Endothelial cell of umbilical vein (primary cell): ENCODE data around the gene IPO13. TPM values are rescaled to one million over a fixed set of nuclear protein-coding genes. Genes with fewer than 3 reads are reported as not detected.

Experiments used
- BruUV-seq: library from RNA; stranded (reverse); fragments of 400-500 nt; replicated peaks from 2 replicates; lab custom pipeline; 2021; lab: Mats Ljungman, UMichigan
- CTCF ChIA-PET: fragments of 300-600, 350-600 bp; sonication (Branson Sonifier 250); formaldehyde crosslinking; loops from one replicate; lab custom pipeline; 2021; ENCODE audit warnings: antibody characterized with exemption, inconsistent platforms; lab: Charles Lee
- POLR2A ChIA-PET: fragments of 300-600, 350-600 bp; sonication (Branson Sonifier 250); formaldehyde crosslinking; loops from one replicate; lab custom pipeline; 2021; ENCODE audit warnings: antibody characterized with exemption, inconsistent platforms; lab: Charles Lee
- DNase-seq: peaks from one replicate; pipeline ENCODE4 v3.0.0-alpha.2; 2011; ENCODE audit warnings: low read depth, low spot score
- FAIRE-seq: peaks from 2 replicates; lab custom pipeline; 2011; peaks lifted over from hg19 to GRCh38; lab: Jason Lieb, UNC
- H2AFZ ChIP-seq: 2 replicates; pipeline ENCODE4 v1.6.0; 2012; ENCODE audit warnings: low read depth, low read length, control low read depth, inconsistent platforms
- H3K27ac ChIP-seq: 2 replicates; pipeline ENCODE4 v1.5.1; 2011; ENCODE audit warnings: low read depth, mild to moderate bottlenecking, control low read depth, low read length, moderate library complexity; ENCODE audit not compliant: insufficient read depth
- H3K27me3 ChIP-seq, 2 experiments: 2 replicates each; pipeline versions ENCODE4 v1.6.0 to v1.6.1; 2011; ENCODE audit warnings: low read length in 2 of 2, mixed read lengths in 1 of 2; ENCODE audit not compliant: control insufficient read depth in 2 of 2, insufficient read depth in 2 of 2
- H3K36me3 ChIP-seq, 2 experiments: 2 replicates in 1 of 2; 3 replicates in 1 of 2; pipeline ENCODE4 v1.5.1; 2011; ENCODE audit warnings: low read length in 2 of 2, mild to moderate bottlenecking in 1 of 2, moderate library complexity in 1 of 2; ENCODE audit not compliant: control insufficient read depth in 2 of 2, insufficient read depth in 2 of 2; ENCODE audit errors: extremely low read depth in 1 of 2
- H3K4me1 ChIP-seq: 3 replicates; pipeline ENCODE4 v1.5.1; 2011; ENCODE audit warnings: mild to moderate bottlenecking, low read length; ENCODE audit not compliant: control insufficient read depth, insufficient read depth; ENCODE audit errors: extremely low read depth
- H3K4me2 ChIP-seq: 2 replicates; pipeline ENCODE4 v1.6.1; 2011; ENCODE audit warnings: low read length, control low read depth, mixed read lengths; ENCODE audit not compliant: insufficient read depth
- H3K4me3 ChIP-seq, 3 experiments: fragments of 200-600 bp in 1 of 3; sonication (generic), shearing (Covaris generic) in 1 of 3; replicated peaks in 1 of 3; 2 replicates each; pipeline ENCODE4 v1.5.1; 2011 to 2016; ENCODE audit warnings: control low read depth in 3 of 3, low read length in 3 of 3, mild to moderate bottlenecking in 2 of 3, inconsistent platforms in 1 of 3, low read depth in 1 of 3, moderate library complexity in 1 of 3; ENCODE audit not compliant: insufficient read depth in 1 of 3
- H3K79me2 ChIP-seq: 2 replicates; pipeline ENCODE4 v1.6.0; 2012; ENCODE audit warnings: low read length, inconsistent platforms; ENCODE audit not compliant: control insufficient read depth, insufficient read depth
- H3K9ac ChIP-seq: replicated peaks from 2 replicates; pipeline ENCODE3; 2011; ENCODE audit warnings: low read length, control low read depth; ENCODE audit not compliant: insufficient read depth; ENCODE audit errors: extremely low read depth
- H3K9me1 ChIP-seq: replicated peaks from 3 replicates; pipeline ENCODE4 v1.6.0; 2011; ENCODE audit warnings: mild to moderate bottlenecking, low read length; ENCODE audit not compliant: control insufficient read depth, insufficient read depth; ENCODE audit errors: extremely low read depth
- H3K9me3 ChIP-seq: replicated peaks from 2 replicates; pipeline ENCODE4 v1.5.1; 2012; ENCODE audit warnings: low read length, inconsistent platforms; ENCODE audit not compliant: control insufficient read depth, insufficient read depth
- H4K20me1 ChIP-seq: replicated peaks from 2 replicates; pipeline ENCODE3; 2011; ENCODE audit warnings: mild to moderate bottlenecking, low read length; ENCODE audit not compliant: control insufficient read depth, insufficient read depth; ENCODE audit errors: extremely low read depth
- EZH2 ChIP-seq: IDR thresholded peaks from 2 replicates; pipeline ENCODE4 v1.6.1; 2012; ENCODE audit warnings: borderline replicate concordance, low read depth, mild to moderate bottlenecking, moderate library complexity, low read length, inconsistent platforms; ENCODE audit not compliant: severe bottlenecking
- FOS ChIP-seq: IDR thresholded peaks from 2 replicates; pipeline ENCODE4 v1.6.1; 2011; ENCODE audit warnings: mild to moderate bottlenecking, low read length, moderate library complexity, borderline replicate concordance; ENCODE audit not compliant: insufficient read depth
- GATA2 ChIP-seq: IDR thresholded peaks from 2 replicates; pipeline ENCODE4 v1.7.0; 2011; ENCODE audit warnings: low read depth, mild to moderate bottlenecking, moderate library complexity, mixed read lengths, low read length; ENCODE audit not compliant: insufficient read length, insufficient read depth
- JUN ChIP-seq: IDR thresholded peaks from 2 replicates; pipeline ENCODE4 v1.6.1; 2011; ENCODE audit warnings: borderline replicate concordance, low read depth; ENCODE audit not compliant: insufficient read length, insufficient read depth
- MYC ChIP-seq: IDR thresholded peaks from one replicate; pipeline ENCODE4 v1.6.1; 2011; ENCODE audit warnings: mild to moderate bottlenecking, low read depth, low read length
- POLR2A ChIP-seq: IDR thresholded peaks from 2 replicates; pipeline ENCODE4 v1.6.1; 2012; ENCODE audit warnings: low read depth, mild to moderate bottlenecking, control low read depth, low read length
- POLR2AphosphoS5 ChIP-seq: IDR thresholded peaks from 2 replicates; pipeline ENCODE4 v1.6.1; 2012; ENCODE audit warnings: low read depth, mild to moderate bottlenecking, control low read depth, low read length, moderate library complexity; ENCODE audit not compliant: insufficient read depth
- dilution Hi-C: fragments of 300-500 bp; cut with MboI; formaldehyde crosslinking; loops from one replicate; pipeline ENCODE4 v1.15.0; 2019; ENCODE audit warnings: low sequenced_read_pairs; ENCODE audit not compliant: extremely low pct_ligation_motif_present
- intact Hi-C: fragments of 100-400 bp; cut with micrococcal nuclease; formaldehyde crosslinking; loops from one replicate; pipeline ENCODE4 v1.10.0; 2022
- polyA plus RNA-seq, 4 experiments: library from polyadenylated mRNA; depleted of rRNA in 3 of 4; stranded (reverse) in 3 of 4; unstranded in 1 of 4; fragments of >200 nt; gene quantifications; 2 replicates each; pipeline versions ENCODE4 v1.2.1 to v1.2.3, GENCODE V29; 2011 to 2012; ENCODE audit warnings: missing spikeins in 1 of 4
- total RNA-seq: library from RNA; stranded (reverse); gene quantifications from 2 replicates; pipeline ENCODE4 v1.2.3, GENCODE V29; 2021
- TF ChIP-seq, protein P1 (sequence below), 2 donors: IDR thresholded peaks; 1 replicate in 1 of 2; 2 replicates in 1 of 2; pipeline ENCODE4 v1.5.1; 2011; ENCODE audit warnings: low read length in 2 of 2, mild to moderate bottlenecking in 2 of 2, moderate library complexity in 2 of 2, control low read depth in 1 of 2, inconsistent platforms in 1 of 2, low read depth in 1 of 2; ENCODE audit not compliant: insufficient read depth in 1 of 2; ENCODE audit errors: extremely low read depth in 1 of 2
- TF ChIP-seq, protein P2 (sequence below): IDR thresholded peaks from 2 replicates; pipeline ENCODE4 v1.6.1; 2011; ENCODE audit not compliant: insufficient read depth, insufficient read length

IPO13 gene
- total and polyA plus RNA-seq, 2 donors (not counting 3 experiments of a cell fraction or from before 2014, with no cell fraction given), result 28.9 to 29.3 TPM

DNA sequence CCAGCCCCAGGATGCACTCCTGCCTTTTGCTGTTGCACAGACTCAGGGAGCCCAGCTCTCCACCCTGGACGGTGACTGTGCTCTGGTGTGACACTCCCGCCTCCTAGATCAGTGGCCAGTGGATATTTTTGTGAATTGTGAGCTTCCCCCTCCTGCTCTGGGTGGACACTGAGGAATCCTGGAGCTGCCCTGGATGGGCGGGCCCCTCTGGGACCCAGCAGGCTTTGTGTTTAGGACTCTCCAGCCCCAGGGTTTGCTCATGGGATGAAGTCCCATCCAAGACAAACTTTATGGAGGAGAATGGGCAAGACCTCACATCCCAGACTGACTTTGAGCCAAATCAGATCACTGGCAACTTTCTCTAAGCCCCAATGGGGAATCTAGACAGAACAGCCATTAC lies 68.5 kb downstream of the IPO13 start:
- no peak for FAIRE-seq
- H3K9me3 ChIP-seq, result no peaks in the 10 kb centered on the region
- no peaks in the 10 kb centered on the region for H3K4me1 ChIP-seq
- no peak overlapping the region for H3K27ac ChIP-seq
- ChIA-PET CTCF (interaction anchor here (1.0 to 1.7 kb wide), 5 partner anchors 9 to 22 kb away, joined by 3 to 9 read pairs (median 4); no protein-coding TSS in a partner anchor), POLR2A (no interaction called here)
- peaks cover 0 to 4% of the 10 kb centered on the region in 2 experiments for H3K27me3 ChIP-seq
- dilution Hi-C loops (no loop called here), intact Hi-C loops (no loop called here)
- H3K36me3 ChIP-seq, result no peaks in the 10 kb centered on the region
- no peak overlapping the region for H3K9ac ChIP-seq
- no peaks in the 10 kb centered on the region for H3K79me2 ChIP-seq
- no peaks in the 10 kb centered on the region for H4K20me1 ChIP-seq
- no peaks in the 10 kb centered on the region for H3K9me1 ChIP-seq
- no TSS peak for BruUV-seq
- no peak for TF ChIP-seq MYC
- TF ChIP-seq EZH2, result no peak
- TF ChIP-seq GATA2, result no peak
- TF ChIP-seq, protein P1, sequence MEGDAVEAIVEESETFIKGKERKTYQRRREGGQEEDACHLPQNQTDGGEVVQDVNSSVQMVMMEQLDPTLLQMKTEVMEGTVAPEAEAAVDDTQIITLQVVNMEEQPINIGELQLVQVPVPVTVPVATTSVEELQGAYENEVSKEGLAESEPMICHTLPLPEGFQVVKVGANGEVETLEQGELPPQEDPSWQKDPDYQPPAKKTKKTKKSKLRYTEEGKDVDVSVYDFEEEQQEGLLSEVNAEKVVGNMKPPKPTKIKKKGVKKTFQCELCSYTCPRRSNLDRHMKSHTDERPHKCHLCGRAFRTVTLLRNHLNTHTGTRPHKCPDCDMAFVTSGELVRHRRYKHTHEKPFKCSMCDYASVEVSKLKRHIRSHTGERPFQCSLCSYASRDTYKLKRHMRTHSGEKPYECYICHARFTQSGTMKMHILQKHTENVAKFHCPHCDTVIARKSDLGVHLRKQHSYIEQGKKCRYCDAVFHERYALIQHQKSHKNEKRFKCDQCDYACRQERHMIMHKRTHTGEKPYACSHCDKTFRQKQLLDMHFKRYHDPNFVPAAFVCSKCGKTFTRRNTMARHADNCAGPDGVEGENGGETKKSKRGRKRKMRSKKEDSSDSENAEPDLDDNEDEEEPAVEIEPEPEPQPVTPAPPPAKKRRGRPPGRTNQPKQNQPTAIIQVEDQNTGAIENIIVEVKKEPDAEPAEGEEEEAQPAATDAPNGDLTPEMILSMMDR (IDR thresholded peaks at IDR 0.05; ENCODE audit: extremely low read depth in 1 of 2, insufficient read depth in 1 of 2, low read depth in 1 of 2, low read length in 2 of 2), result no peak
- no peak for TF ChIP-seq POLR2AphosphoS5
- TF ChIP-seq FOS, result no peak
- TF ChIP-seq POLR2A, result no peak
- no peak for TF ChIP-seq JUN
- TF ChIP-seq, protein P2, sequence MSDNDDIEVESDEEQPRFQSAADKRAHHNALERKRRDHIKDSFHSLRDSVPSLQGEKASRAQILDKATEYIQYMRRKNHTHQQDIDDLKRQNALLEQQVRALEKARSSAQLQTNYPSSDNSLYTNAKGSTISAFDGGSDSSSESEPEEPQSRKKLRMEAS, result no peak
- no peak for DNase-seq
- no peak overlapping the region for H3K4me2 ChIP-seq
- no peak overlapping the region for H2AFZ ChIP-seq
- no peak overlapping the region for H3K4me3 ChIP-seq
